ENCODE data around the gene GLP1R.

DNA sequence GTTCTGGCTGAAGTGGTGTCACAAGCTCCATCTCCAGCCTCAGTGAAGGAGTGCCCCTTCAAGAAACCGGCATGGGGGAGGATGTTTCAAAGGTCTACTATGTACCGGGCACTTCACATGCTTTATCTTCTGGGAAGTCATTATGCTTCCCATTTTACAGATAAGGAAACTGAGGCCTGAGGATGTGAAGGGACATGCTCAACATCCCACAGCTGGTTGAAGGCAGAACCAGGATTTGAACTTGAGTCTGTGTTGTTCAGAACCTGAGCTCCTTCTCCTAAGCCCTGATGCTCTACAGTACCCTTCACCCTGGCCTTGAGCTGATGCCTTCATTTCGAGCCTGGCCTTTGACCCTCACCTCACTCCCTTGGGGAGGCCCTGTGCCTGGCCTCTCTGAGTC, 13.0 kb downstream of the GLP1R start:
- no peak for TF ChIP-seq EZH2 (IDR thresholded peaks at IDR 0.05; ENCODE audit: borderline replicate concordance, low read length)
- TF ChIP-seq, protein P1, sequence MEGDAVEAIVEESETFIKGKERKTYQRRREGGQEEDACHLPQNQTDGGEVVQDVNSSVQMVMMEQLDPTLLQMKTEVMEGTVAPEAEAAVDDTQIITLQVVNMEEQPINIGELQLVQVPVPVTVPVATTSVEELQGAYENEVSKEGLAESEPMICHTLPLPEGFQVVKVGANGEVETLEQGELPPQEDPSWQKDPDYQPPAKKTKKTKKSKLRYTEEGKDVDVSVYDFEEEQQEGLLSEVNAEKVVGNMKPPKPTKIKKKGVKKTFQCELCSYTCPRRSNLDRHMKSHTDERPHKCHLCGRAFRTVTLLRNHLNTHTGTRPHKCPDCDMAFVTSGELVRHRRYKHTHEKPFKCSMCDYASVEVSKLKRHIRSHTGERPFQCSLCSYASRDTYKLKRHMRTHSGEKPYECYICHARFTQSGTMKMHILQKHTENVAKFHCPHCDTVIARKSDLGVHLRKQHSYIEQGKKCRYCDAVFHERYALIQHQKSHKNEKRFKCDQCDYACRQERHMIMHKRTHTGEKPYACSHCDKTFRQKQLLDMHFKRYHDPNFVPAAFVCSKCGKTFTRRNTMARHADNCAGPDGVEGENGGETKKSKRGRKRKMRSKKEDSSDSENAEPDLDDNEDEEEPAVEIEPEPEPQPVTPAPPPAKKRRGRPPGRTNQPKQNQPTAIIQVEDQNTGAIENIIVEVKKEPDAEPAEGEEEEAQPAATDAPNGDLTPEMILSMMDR (conservative IDR thresholded peaks at IDR 0.05 in 1 of 2, IDR thresholded peaks at IDR 0.05 in 1 of 2; ENCODE audit: extremely low read depth in 1 of 2, insufficient read depth in 1 of 2, low read depth in 1 of 2, low read length in 2 of 2), result no peak
